Activated T-cell treated with anti-CD3 and anti-CD28 coated beads, Interleukin-2, amount 50 U/mL, for 72 hours (primary cell): ENCODE measurements around the gene RBX1. TPM values are rescaled to one million over a fixed set of nuclear protein-coding genes. Genes with fewer than 3 reads are reported as not detected.
"Not testable (repeated sequence)": the region's sequence is repeated elsewhere in the genome, so short reads cannot be mapped to it uniquely, and the experiment has no call there.

Experiments used
- ATAC-seq, 2 donors: fragments of 150-1000 bp; cut with Tn5 transposase; replicated peaks in 1 of 2; 2 replicates each; pipeline ENCODE4 v1.10.0; 2021; ENCODE audit warnings: moderate library complexity in 2 of 2, mild to moderate bottlenecking in 1 of 2
- DNase-seq, 2 donors: peaks; one replicate each; pipeline ENCODE4 v3.0.0; 2021 to 2022; ENCODE audit warnings: mixed read lengths in 1 of 2
- H3K27ac Mint-ChIP-seq: one replicate; pipeline ENCODE4 v1.8.0; 2022; ENCODE audit warnings: mild to moderate bottlenecking, moderate library complexity, mixed read lengths
- H3K27me3 Mint-ChIP-seq: one replicate; pipeline ENCODE4 v1.8.0; 2022; ENCODE audit warnings: low read depth, mixed read lengths
- H3K36me3 Mint-ChIP-seq, 2 donors: one replicate each; pipeline ENCODE4 v1.8.0; 2022; ENCODE audit warnings: mixed read lengths in 2 of 2, mild to moderate bottlenecking in 1 of 2; ENCODE audit not compliant: insufficient read depth in 2 of 2
- H3K4me1 Mint-ChIP-seq: one replicate; pipeline ENCODE4 v1.8.0; 2022; ENCODE audit warnings: low read depth, mixed read lengths
- H3K4me3 Mint-ChIP-seq, 2 donors: one replicate each; pipeline ENCODE4 v1.8.0; 2022; ENCODE audit warnings: mild to moderate bottlenecking in 2 of 2, mixed read lengths in 2 of 2, moderate library complexity in 2 of 2
- H3K9me3 Mint-ChIP-seq, 2 donors: one replicate each; pipeline ENCODE4 v1.8.0; 2022; ENCODE audit warnings: mixed read lengths in 2 of 2
- total RNA-seq, 2 donors: library from RNA; stranded (reverse); gene quantifications; one replicate each; pipeline ENCODE4 v1.2.3, GENCODE V29; 2022

The RBX1 gene
- 10 to 100 TPM; 48.2 to 50.6 TPM for total RNA-seq

- ATAC-seq (peak; percentile 87), DNase-seq (peak; percentile 99)
- Mint-ChIP-seq H3K27me3 (no peaks in the 10 kb centered on the region), H3K4me1 (peaks cover 27% of the 10 kb centered on the region), H3K9me3 (no peaks in the 10 kb centered on the region), H3K4me3 (peak within 1 kb of the TSS; percentile 95 to 98), H3K36me3 (peaks cover 12 to 18% of the 10 kb centered on the region in 2 donors), H3K27ac (peak within 1 kb of the TSS; percentile 98)
Observed at GRCh38 chr22:40950962-40951794, at the start of gene RBX1. Gene RBX1 (plus strand): TSS chr22:40951378. CDS start chr22:40951399, 21 bp downstream.

- H3K36me3 Mint-ChIP-seq, result peaks cover 0 to 3% of the 10 kb centered on the region in 2 donors
- H3K4me1 Mint-ChIP-seq, result peaks cover 9% of the 10 kb centered on the region
- DNase-seq, result no peak
- H3K9me3 Mint-ChIP-seq, result no peaks in the 10 kb centered on the region
- no peak overlapping the region for H3K4me3 Mint-ChIP-seq
- H3K27ac Mint-ChIP-seq, result no peak overlapping the region
- no peaks in the 10 kb centered on the region for H3K27me3 Mint-ChIP-seq
- no peak for ATAC-seq
Observed at GRCh38 chr22:40904101-40904500, 47.1 kb upstream of the RBX1 start.

- Mint-ChIP-seq H3K4me1 (no peaks in the 10 kb centered on the region), H3K36me3 (peaks cover 0 to 3% of the 10 kb centered on the region in 2 donors), H3K27ac (no peak overlapping the region), H3K4me3 (no peak overlapping the region), H3K27me3 (no peaks in the 10 kb centered on the region), H3K9me3 (no peaks in the 10 kb centered on the region)
- DNase-seq (no peak), ATAC-seq (no peak)
Observed at GRCh38 chr22:40908895-40909294, 42.3 kb upstream of the RBX1 start.

GRCh38 chr22:40911772-40912171 lies 39.4 kb upstream of the RBX1 start:
- ATAC-seq, result no peak
- no peak for DNase-seq
- H3K36me3 Mint-ChIP-seq, result peaks cover 0 to 11% of the 10 kb centered on the region in 2 donors
- no peaks in the 10 kb centered on the region for H3K27me3 Mint-ChIP-seq
- no peaks in the 10 kb centered on the region for H3K4me1 Mint-ChIP-seq
- H3K4me3 Mint-ChIP-seq, result no peak overlapping the region
- no peak overlapping the region for H3K27ac Mint-ChIP-seq
- H3K9me3 Mint-ChIP-seq, result no peaks in the 10 kb centered on the region

- not testable (repeated sequence) for H3K27ac Mint-ChIP-seq, H3K27me3 Mint-ChIP-seq, H3K9me3 Mint-ChIP-seq, H3K4me1 Mint-ChIP-seq, H3K36me3 Mint-ChIP-seq, DNase-seq, ATAC-seq, H3K4me3 Mint-ChIP-seq
Observed at GRCh38 chr22:40912987-40913386, 38.2 kb upstream of the RBX1 start.

GRCh38 chr22:40919446-40919845 lies 31.7 kb upstream of the RBX1 start:
- H3K36me3 Mint-ChIP-seq, result peaks cover 4 to 5% of the 10 kb centered on the region in 2 donors
- H3K9me3 Mint-ChIP-seq, result no peaks in the 10 kb centered on the region
- no peak for DNase-seq

GRCh38 chr22:40920526-40920925 lies 30.7 kb upstream of the RBX1 start:
- H3K27ac Mint-ChIP-seq, result no peak overlapping the region
- no peak for ATAC-seq
- H3K27me3 Mint-ChIP-seq, result no peaks in the 10 kb centered on the region
- no peak for DNase-seq
- peaks cover 4% of the 10 kb centered on the region for H3K4me1 Mint-ChIP-seq
- H3K36me3 Mint-ChIP-seq, result peaks cover 3 to 4% of the 10 kb centered on the region in 2 donors
- no peak overlapping the region for H3K4me3 Mint-ChIP-seq
- H3K9me3 Mint-ChIP-seq, result no peaks in the 10 kb centered on the region

More at GRCh38 chr22:40919446-40919845, 31.7 kb upstream of the RBX1 start:
- ATAC-seq, result no peak
- H3K27ac Mint-ChIP-seq, result no peak overlapping the region
- no peak overlapping the region for H3K4me3 Mint-ChIP-seq
- H3K4me1 Mint-ChIP-seq, result peaks cover 4% of the 10 kb centered on the region
- no peaks in the 10 kb centered on the region for H3K27me3 Mint-ChIP-seq

GRCh38 chr22:40922484-40923303 lies 28.5 kb upstream of the RBX1 start:
- DNase-seq, result peak in 1 of 2 donors; percentile 39
- Mint-ChIP-seq H3K27me3 (no peaks in the 10 kb centered on the region), H3K4me3 (peak overlapping the region in 1 of 2 donors; percentile 26), H3K9me3 (no peaks in the 10 kb centered on the region), H3K36me3 (peaks cover 2 to 4% of the 10 kb centered on the region in 2 donors), H3K4me1 (peaks cover 4% of the 10 kb centered on the region), H3K27ac (peak overlapping the region; percentile 9)
- peak; percentile 71 to 72 for ATAC-seq

GRCh38 chr22:40928657-40929056 lies 22.5 kb upstream of the RBX1 start:
- no peak overlapping the region for H3K27ac Mint-ChIP-seq
- no peaks in the 10 kb centered on the region for H3K27me3 Mint-ChIP-seq
- peaks cover 2 to 4% of the 10 kb centered on the region in 2 donors for H3K36me3 Mint-ChIP-seq
- no peaks in the 10 kb centered on the region for H3K9me3 Mint-ChIP-seq
- no peak overlapping the region for H3K4me3 Mint-ChIP-seq
- ATAC-seq (no peak), DNase-seq (no peak)
- H3K4me1 Mint-ChIP-seq, result no peaks in the 10 kb centered on the region

- Mint-ChIP-seq H3K4me1 (no peaks in the 10 kb centered on the region), H3K4me3 (no peak overlapping the region), H3K36me3 (peaks cover 1 to 2% of the 10 kb centered on the region in 2 donors), H3K27me3 (no peaks in the 10 kb centered on the region), H3K27ac (no peak overlapping the region), H3K9me3 (no peaks in the 10 kb centered on the region)
- DNase-seq (no peak), ATAC-seq (no peak)
Observed at GRCh38 chr22:40932396-40932795, 18.8 kb upstream of the RBX1 start.

- Mint-ChIP-seq H3K36me3 (peaks cover 0 to 1% of the 10 kb centered on the region in 2 donors), H3K4me3 (no peak overlapping the region), H3K9me3 (no peaks in the 10 kb centered on the region), H3K27me3 (no peaks in the 10 kb centered on the region), H3K27ac (no peak overlapping the region), H3K4me1 (peaks cover 14% of the 10 kb centered on the region)
- DNase-seq (no peak), ATAC-seq (peak; percentile 32 to 34)
Observed at GRCh38 chr22:40939202-40939601, 12.0 kb upstream of the RBX1 start.

GRCh38 chr22:40951795-40952605 lies 822 bp downstream of the RBX1 start:
- H3K4me3 Mint-ChIP-seq, result peak overlapping the region; percentile 95 to 98

More at GRCh38 chr22:40951795-40952605, 822 bp downstream of the RBX1 start:
- no peak for DNase-seq
- Mint-ChIP-seq H3K27ac (peak overlapping the region; percentile 98), H3K4me1 (peaks cover 27% of the 10 kb centered on the region), H3K36me3 (peaks cover 12 to 18% of the 10 kb centered on the region in 2 donors), H3K9me3 (no peaks in the 10 kb centered on the region), H3K27me3 (no peaks in the 10 kb centered on the region)
- peak in 1 of 2 donors; percentile 3 for ATAC-seq
